ENCODE results near the gene RRAS2. TPM values are rescaled to one million over a fixed set of nuclear protein-coding genes. Genes with fewer than 3 reads are reported as not detected.
A peak's percentile ranks its signal among the peaks of the same experiment; 100 is the strongest.
"Not testable (repeated sequence)": the region's sequence is repeated elsewhere in the genome, so short reads cannot be mapped to it uniquely, and the experiment has no call there.

RRAS2 gene
- total and polyA plus RNA-seq, 8 donors, result 9.0 to 21.8 (median 14.8) TPM

DNA sequence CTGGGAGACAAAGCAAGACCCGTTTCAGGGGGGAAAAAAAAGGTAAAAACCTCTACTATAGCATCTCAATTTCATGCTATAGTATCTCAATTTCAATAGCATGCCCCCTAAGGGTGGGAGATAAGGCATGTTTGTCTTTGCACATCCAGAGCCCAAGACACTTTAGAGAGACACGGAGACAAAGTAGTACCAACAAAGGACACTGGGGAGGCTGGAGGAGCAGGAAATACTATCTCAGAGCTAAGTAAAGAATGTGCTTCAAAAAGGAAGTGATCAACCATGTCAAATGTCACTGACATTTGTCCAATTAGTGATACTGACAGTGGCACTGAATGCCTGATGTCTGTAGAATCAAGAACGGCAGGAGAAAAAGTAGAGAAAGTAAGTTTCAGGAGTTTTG is 68.6 kb downstream of the RRAS2 start:
- Histone ChIP-seq H3K4me1 (no peaks in the 10 kb centered on the region), H3K4me3 (no peak overlapping the region), H3K27ac (no peak overlapping the region), H3K9me3 (no peaks in the 10 kb centered on the region), H3K36me3 (no peaks in the 10 kb centered on the region), H3K27me3 (no peaks in the 10 kb centered on the region)
- WGBS, 2 donors, result 92 to 97% methylated on average over 3 of the region's 3 CpGs
- no peak for TF ChIP-seq CTCF (IDR thresholded peaks at IDR 0.05)
- FAIRE-seq (no peak), DNase-seq (no peak), ATAC-seq (no peak)
- intact Hi-C loops (cut with DNase I), result no loop called here

- FAIRE-seq, result no peak
- no peak for DNase-seq
- H3K27ac ChIP-seq, result peak overlapping the region in 1 of 4 donors; percentile 13
- no peaks in the 10 kb centered on the region for H3K9me3 ChIP-seq
- H3K4me3 ChIP-seq, result no peak overlapping the region
- peak in 3 of 4 donors; percentile 18 to 72 (median 65) for ATAC-seq
- WGBS, 2 donors, result 60 to 91% methylated on average over 2 of the region's 2 CpGs
- no peak for TF ChIP-seq CTCF (IDR thresholded peaks at IDR 0.05)
- no peaks in the 10 kb centered on the region for H3K36me3 ChIP-seq
- no peaks in the 10 kb centered on the region for H3K4me1 ChIP-seq
- intact Hi-C loops (cut with DNase I), result no loop called here
- no peaks in the 10 kb centered on the region for H3K27me3 ChIP-seq
Measured at GRCh38 chr11:14288189-14288935, 70.6 kb downstream of the RRAS2 start.

GRCh38 chr11:14278869-14279268 is 80.1 kb downstream of the RRAS2 start:
- DNase-seq; H3K4me1 ChIP-seq; intact Hi-C loops (cut with DNase I); FAIRE-seq; H3K27ac ChIP-seq; H3K4me3 ChIP-seq; H3K27me3 ChIP-seq; H3K9me3 ChIP-seq; ATAC-seq: not testable (repeated sequence)
- WGBS, 2 donors, result no CpG with 5 or more reads among the region's 1 CpG
- H3K36me3 ChIP-seq, result peaks cover 0 to 14% (median 0%) of the 10 kb centered on the region in 3 donors

DNA sequence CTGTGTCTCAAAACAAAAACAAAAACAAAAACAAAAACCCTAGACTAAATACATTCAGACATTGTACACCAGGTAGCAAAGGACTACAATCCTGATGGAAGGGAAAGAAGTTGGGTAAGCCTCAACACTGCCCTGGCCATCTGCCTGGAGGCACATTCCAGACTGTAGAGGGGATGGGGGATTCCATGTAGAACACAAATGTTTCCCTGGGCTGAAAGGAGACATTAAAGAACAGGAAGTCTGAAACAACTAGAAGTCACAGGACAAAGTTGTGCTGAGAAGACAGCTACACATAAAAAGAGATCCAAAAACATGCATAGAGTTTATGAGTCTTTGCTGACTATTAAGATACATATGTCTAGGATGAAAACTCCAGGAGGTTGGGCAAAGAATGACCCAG is 83.9 kb downstream of the RRAS2 start:
- intact Hi-C loops (cut with DNase I), result no loop called here
- H3K36me3 ChIP-seq, result peaks cover 0 to 10% (median 0%) of the 10 kb centered on the region in 3 donors
- no peaks in the 10 kb centered on the region for H3K4me1 ChIP-seq
- no peak for TF ChIP-seq CTCF (IDR thresholded peaks at IDR 0.05)
- no peak for ATAC-seq
- H3K9me3 ChIP-seq, result no peaks in the 10 kb centered on the region
- H3K4me3 ChIP-seq, result no peak overlapping the region
- no peaks in the 10 kb centered on the region for H3K27me3 ChIP-seq
- no peak overlapping the region for H3K27ac ChIP-seq
- DNase-seq, result no peak
- FAIRE-seq, result no peak

DNA sequence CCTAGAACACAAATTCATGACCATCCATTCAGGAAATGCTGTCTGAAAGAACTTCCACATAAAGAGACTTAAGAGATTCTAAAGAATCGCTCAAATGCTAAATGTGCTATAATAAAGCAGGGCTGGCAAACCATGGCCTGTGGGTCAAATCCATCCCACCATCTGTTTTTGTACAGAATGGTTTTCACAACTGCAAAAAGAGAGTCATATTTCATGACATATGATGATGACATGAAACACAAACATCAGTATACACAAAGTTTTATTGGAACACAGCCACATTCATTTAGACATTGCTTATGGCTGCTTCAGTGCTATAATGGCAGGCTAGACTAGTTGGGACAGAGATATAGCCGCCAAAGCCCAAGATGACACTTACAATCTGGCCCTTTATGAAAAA is 85.1 kb downstream of the RRAS2 start:
- intact Hi-C loops (cut with DNase I), result no loop called here
- Histone ChIP-seq H3K9me3 (no peaks in the 10 kb centered on the region), H3K27ac (no peak overlapping the region), H3K4me1 (no peaks in the 10 kb centered on the region), H3K27me3 (no peaks in the 10 kb centered on the region), H3K36me3 (no peaks in the 10 kb centered on the region), H3K4me3 (no peak overlapping the region)
- WGBS, 2 donors, result 97 to 98% methylated on average over 2 of the region's 2 CpGs
- no peak for ATAC-seq
- TF ChIP-seq CTCF (IDR thresholded peaks at IDR 0.05), result no peak
- FAIRE-seq, result no peak
- DNase-seq, result no peak

Data from pancreas (tissue), 10 donors.